ENCODE results near the gene MCFD2.
"Not testable (repeated sequence)": the region's sequence is repeated elsewhere in the genome, so short reads cannot be mapped to it uniquely, and the experiment has no call there.

Gene MCFD2

GRCh38 chr2:46901611-46902010, 14.0 kb downstream of the MCFD2 start:
- no peak for DNase-seq

GRCh38 chr2:46900381-46900780, 15.2 kb downstream of the MCFD2 start:
- DNase-seq, result no peak

GRCh38 chr2:46899053-46899452, 16.6 kb downstream of the MCFD2 start:
- no peak for DNase-seq

GRCh38 chr2:46898024-46898423, 17.6 kb downstream of the MCFD2 start:
- DNase-seq, result no peak

- DNase-seq, result no peak
Observed at GRCh38 chr2:46893269-46893939, 22.2 kb downstream of the MCFD2 start.

- no peak for DNase-seq
Observed at GRCh38 chr2:46891956-46892553, 23.6 kb downstream of the MCFD2 start.

- no peak for DNase-seq
Observed at GRCh38 chr2:46888421-46888952, 27.1 kb downstream of the MCFD2 start.

GRCh38 chr2:46887028-46887885, 28.3 kb downstream of the MCFD2 start:
- DNase-seq, result no peak

- DNase-seq, result no peak
Observed at GRCh38 chr2:46886268-46887027, 29.2 kb downstream of the MCFD2 start.

- DNase-seq, result no peak
Observed at GRCh38 chr2:46885376-46885775, 30.2 kb downstream of the MCFD2 start.

GRCh38 chr2:46879511-46879910, 36.1 kb downstream of the MCFD2 start:
- no peak for DNase-seq

- no peak for DNase-seq
Observed at GRCh38 chr2:46878886-46879285, 36.7 kb downstream of the MCFD2 start.

- DNase-seq, result no peak
Observed at GRCh38 chr2:46878240-46878877, 37.2 kb downstream of the MCFD2 start.

- no peak for DNase-seq
Observed at GRCh38 chr2:46877619-46878113, 37.9 kb downstream of the MCFD2 start.

GRCh38 chr2:46876741-46877384, 38.7 kb downstream of the MCFD2 start:
- no peak for DNase-seq

GRCh38 chr2:46875962-46876689, 39.5 kb downstream of the MCFD2 start:
- DNase-seq, result not testable (repeated sequence)

- no peak for DNase-seq
Observed at GRCh38 chr2:46875226-46875899, 40.2 kb downstream of the MCFD2 start.

- DNase-seq, result no peak
Observed at GRCh38 chr2:46874236-46874929, 41.2 kb downstream of the MCFD2 start.

- DNase-seq, result no peak
Observed at GRCh38 chr2:46873604-46874068, 42.0 kb downstream of the MCFD2 start.
